GM21737 (cell line): ENCODE data around the gene TTYH3.

ENCODE experiments used
- ATAC-seq: cut with Tn5 transposase; IDR thresholded peaks from one replicate; pipeline ENCODE4 v1.9.1; 2021; ENCODE audit warnings: mild to moderate bottlenecking, moderate library complexity; ENCODE audit not compliant: unreplicated experiment

The TTYH3 gene

GRCh38 chr7:2614631-2615330 is 17.0 kb upstream of the TTYH3 start:
- no peak for ATAC-seq

GRCh38 chr7:2616387-2617324 is 15.1 kb upstream of the TTYH3 start:
- ATAC-seq = no peak

DNA sequence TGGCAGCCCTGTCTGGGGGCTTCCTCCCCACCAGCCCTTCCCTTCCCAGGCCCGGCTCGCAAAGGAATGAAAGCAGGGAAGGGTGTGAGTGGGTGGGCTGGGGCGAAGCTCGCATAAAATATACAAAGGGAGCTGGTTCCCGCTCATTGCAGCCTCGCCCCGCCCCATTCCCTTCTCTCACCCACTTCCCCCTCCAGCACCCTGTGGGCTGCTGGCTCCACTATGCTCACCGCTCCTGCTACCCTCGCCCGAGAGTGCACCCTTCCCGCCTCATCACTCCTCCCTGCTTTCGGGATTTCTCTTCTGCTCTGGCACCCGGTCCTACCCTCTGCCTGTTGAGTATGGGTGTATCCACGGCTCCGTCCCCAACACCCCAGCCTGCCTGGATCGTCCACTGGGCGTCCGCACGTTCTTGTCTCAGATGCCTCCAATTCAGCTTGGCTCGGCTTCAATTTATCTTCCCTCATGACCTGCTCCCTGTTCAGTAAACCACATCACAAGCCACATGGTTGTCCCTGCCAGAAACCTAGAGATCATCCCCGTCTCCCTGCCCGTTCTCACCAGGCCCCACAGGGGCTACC is 14.4 kb upstream of the TTYH3 start:
- ATAC-seq = no peak

- ATAC-seq = no peak
These were observed 12.7 kb upstream of the TTYH3 start for GRCh38 chr7:2619116-2619515.

DNA sequence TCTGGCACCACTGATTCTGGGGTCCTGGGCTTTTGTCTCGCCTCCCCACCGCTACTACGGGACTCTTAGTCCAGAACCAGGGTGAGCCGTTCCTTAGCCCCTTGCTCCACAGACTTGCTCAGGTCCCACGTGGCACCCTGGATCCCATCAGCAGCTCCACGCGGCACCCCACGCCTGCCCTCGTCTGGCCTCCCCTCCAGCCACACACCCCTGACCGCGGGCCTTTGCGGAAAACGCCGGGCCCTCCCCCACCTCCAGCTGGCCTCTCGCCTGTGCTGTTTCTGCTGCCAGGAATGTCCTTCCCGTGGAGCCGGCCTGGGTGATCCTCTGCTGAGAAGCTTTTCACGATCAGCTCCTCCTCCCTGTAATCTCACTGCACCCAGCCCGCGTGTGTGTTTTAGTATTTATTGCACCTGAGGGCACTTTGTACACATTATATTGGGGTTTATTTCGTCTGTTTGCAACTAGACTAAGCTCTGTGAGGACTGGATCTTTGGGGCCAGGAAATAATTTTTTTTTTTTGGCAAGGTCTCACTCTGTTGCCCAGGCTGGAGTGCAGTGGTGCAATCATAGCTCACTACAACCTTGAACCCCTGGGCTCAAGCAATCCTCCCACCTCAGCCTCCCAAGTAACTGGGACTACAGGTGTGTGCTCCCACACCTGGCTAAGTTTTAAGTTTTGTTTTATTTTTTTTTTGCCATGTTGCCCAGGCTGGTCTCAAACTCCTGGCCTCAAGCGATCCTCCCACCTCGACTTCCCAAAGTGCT is 10.5 kb upstream of the TTYH3 start:
- no peak for ATAC-seq

DNA sequence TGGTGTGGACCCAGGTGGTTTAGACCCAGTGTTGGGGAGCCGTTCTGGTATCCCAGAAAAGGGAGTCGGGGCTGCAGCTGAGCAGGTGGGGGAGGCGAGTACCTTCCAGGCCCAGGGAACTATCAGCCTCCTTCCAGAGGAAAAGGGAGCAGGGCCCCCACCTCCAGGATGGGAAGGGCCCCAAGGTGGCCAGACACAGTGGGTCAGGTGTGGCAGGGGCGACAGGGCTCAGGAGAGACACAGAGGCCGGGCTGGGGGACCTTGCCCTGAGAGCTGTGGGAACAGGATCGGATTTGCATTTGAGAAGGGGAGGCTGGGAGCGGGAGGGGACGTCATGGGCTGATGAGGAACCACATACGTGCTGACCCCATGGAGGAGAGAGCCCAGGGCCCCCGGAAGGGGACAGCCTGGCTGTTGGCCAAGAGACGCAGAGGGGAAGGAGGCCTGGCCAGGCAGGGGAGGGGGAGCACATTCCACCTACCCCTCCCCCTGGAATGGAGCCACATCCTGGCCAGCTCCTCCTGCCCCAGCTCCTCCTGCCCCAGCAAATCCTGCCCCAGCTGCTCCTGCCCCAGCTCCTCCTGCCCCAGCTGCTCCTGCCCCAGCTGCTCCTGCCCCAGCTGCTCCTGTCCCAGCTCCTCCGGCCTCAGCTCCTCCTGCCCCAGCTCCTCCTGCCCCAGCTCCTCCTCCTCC is 9.7 kb upstream of the TTYH3 start:
- no peak for ATAC-seq

- ATAC-seq = no peak
These were observed 8.7 kb upstream of the TTYH3 start for GRCh38 chr7:2622869-2623697.

DNA sequence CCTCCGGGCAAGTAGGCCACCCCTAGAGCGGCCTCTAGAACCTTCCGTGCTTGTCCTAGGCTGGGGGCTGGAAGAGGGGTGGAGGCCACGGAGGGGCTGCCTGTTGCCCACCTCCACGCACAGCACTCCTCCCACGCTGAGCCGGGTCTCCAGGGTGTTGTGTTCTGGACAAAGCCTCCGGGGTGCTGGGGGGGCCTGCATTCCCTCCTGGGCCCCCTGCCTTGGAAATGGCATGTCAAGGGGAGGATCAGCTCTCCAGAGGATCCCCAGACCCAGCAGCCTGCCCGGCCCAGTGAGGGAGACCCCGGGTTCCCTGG is 8.1 kb upstream of the TTYH3 start:
- ATAC-seq = no peak

DNA sequence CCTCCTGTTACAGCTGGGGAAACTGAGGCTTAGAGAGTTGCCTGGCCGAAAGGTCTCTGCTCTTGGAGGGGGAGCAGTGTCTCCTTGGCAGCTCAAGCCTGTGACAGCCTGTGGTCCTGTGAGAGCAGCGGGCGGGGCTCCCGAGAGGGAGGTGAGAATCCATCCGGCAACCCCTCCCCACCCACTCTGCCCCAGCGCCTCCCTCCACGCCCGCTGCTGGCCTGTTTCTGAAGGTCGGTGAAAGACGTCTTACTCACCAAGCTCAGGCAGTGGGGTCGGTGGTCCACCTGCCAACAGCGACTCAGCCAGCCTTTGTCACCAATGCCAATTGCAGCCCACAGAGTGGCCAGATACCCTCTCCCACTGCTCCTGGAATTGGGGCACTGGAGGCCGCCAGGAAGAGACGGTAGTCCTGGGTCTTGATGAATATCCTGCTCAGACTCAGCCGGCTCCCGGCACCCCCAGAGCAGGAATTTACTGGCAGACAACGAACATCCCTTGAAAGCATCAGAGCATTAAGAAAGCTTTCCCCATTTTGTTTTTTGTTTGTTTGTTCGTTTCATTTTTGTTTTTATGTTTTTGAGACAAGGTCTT is 7.4 kb upstream of the TTYH3 start:
- no peak for ATAC-seq

GRCh38 chr7:2626498-2627117 is 5.2 kb upstream of the TTYH3 start:
- ATAC-seq = no peak

- ATAC-seq = no peak
These were observed 4.3 kb upstream of the TTYH3 start for GRCh38 chr7:2627258-2628129.

DNA sequence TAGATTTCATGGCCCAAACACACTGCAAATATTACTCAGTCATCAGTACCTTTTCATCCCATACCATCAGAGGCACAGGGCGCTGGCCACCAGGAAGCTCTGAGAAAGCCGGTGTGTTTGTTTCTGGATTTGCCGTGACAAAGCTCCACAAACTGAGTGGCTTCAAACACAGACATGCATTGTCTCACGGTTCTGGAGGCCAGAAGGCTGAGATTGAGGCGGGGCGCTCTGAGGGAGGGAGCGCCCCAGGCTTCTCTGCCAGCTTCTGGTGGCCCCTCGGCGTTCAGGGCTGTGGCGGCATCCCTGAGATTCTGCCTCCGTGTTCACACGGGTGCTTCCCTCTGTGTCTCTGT is 3.7 kb upstream of the TTYH3 start:
- no peak for ATAC-seq

DNA sequence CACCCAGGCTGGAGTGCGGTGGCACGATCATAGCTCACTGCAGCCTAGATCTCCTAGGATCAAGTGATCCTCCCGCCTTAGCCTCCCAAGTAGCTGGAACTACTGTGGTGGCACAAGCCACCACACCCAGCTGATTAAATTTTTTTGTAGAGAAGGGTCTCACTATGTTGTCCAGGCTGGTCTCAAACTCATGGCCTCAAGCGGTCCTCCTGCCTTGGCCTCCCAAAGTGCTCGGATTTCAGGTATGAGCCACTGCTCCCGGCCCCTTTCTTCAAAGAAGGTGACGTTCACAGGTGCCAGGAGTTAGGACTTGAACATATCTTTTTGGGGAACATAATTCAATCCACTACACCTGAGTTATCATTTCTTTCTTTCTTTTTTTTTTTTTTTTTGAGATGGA is 2.9 kb upstream of the TTYH3 start:
- no peak for ATAC-seq

- ATAC-seq = no peak
These were observed 1.8 kb upstream of the TTYH3 start for GRCh38 chr7:2629746-2630681.

- ATAC-seq = no peak
These were observed 1.1 kb downstream of the TTYH3 start for GRCh38 chr7:2632733-2633537.
